CD14-positive monocyte (primary cell): ENCODE data around the gene LCP1. TPM values are rescaled to one million over a fixed set of nuclear protein-coding genes. Genes with fewer than 3 reads are reported as not detected.

Experiments
- DNase-seq, 3 donors: peaks; one replicate each; pipeline ENCODE4 v3.0.0-alpha.2; 2011 to 2022
- H2AFZ ChIP-seq: 2 replicates; pipeline ENCODE4 v1.6.0; 2012; ENCODE audit warnings: mild to moderate bottlenecking, low read depth, low read length, inconsistent platforms; ENCODE audit not compliant: insufficient read depth, poor library complexity, severe bottlenecking
- H3K27ac ChIP-seq, 2 donors: 1 replicate in 1 of 2; 2 replicates in 1 of 2; pipeline ENCODE4 v1.5.1; 2012 to 2013; ENCODE audit warnings: low read length in 2 of 2, control low read depth in 1 of 2, inconsistent platforms in 1 of 2, low read depth in 1 of 2, mild to moderate bottlenecking in 1 of 2
- H3K27me3 ChIP-seq, 2 donors: one replicate each; pipeline versions ENCODE4 v1.6.0 to v1.6.1; 2011 to 2013; ENCODE audit warnings: low read length in 2 of 2; ENCODE audit not compliant: control insufficient read depth in 2 of 2, insufficient read depth in 2 of 2
- H3K36me3 ChIP-seq, 2 donors: replicated peaks in 1 of 2; 1 replicate in 1 of 2; 2 replicates in 1 of 2; pipeline versions ENCODE4 v1.5.1 to v1.6.1; 2012 to 2013; ENCODE audit warnings: low read length in 2 of 2, control low read depth in 1 of 2, inconsistent platforms in 1 of 2, mild to moderate bottlenecking in 1 of 2; ENCODE audit not compliant: insufficient read depth in 2 of 2, control insufficient read depth in 1 of 2
- H3K4me1 ChIP-seq, 2 donors: 1 replicate in 1 of 2; 2 replicates in 1 of 2; pipeline versions ENCODE4 v1.5.1 to v1.6.1; 2012 to 2013; ENCODE audit warnings: low read length in 2 of 2, control low read depth in 1 of 2, inconsistent platforms in 1 of 2, mild to moderate bottlenecking in 1 of 2, moderate library complexity in 1 of 2; ENCODE audit not compliant: insufficient read depth in 2 of 2, control insufficient read depth in 1 of 2
- H3K4me2 ChIP-seq: replicated peaks from 2 replicates; pipeline ENCODE3; 2012; ENCODE audit warnings: low read length, moderate library complexity, mild to moderate bottlenecking; ENCODE audit not compliant: poor library complexity, severe bottlenecking; ENCODE audit errors: extremely low read depth
- H3K4me3 ChIP-seq, 3 experiments: fragments of 200-600 bp in 1 of 3; sonication (generic) in 1 of 3; replicated peaks in 1 of 3; 1 replicate in 2 of 3; 2 replicates in 1 of 3; pipeline ENCODE4 v1.5.1; 2011 to 2013; ENCODE audit warnings: low read length in 3 of 3, mild to moderate bottlenecking in 3 of 3, control low read depth in 2 of 3, low read depth in 2 of 3, inconsistent platforms in 1 of 3, moderate library complexity in 1 of 3
- H3K79me2 ChIP-seq: 2 replicates; pipeline ENCODE4 v1.6.0; 2012; ENCODE audit warnings: mild to moderate bottlenecking, control low read depth, inconsistent platforms, low read length, moderate library complexity; ENCODE audit not compliant: insufficient read depth
- H3K9ac ChIP-seq: 2 replicates; pipeline ENCODE4 v1.6.0; 2017; ENCODE audit warnings: low read length, mild to moderate bottlenecking; ENCODE audit not compliant: insufficient read depth, poor library complexity, severe bottlenecking
- H3K9me3 ChIP-seq, 2 donors: replicated peaks in 1 of 2; 1 replicate in 1 of 2; 2 replicates in 1 of 2; pipeline versions ENCODE4 v1.5.1 to v1.6.1; 2012 to 2013; ENCODE audit warnings: low read length in 2 of 2, control low read depth in 1 of 2; ENCODE audit not compliant: control insufficient read depth in 1 of 2, insufficient read depth in 1 of 2
- H4K20me1 ChIP-seq: 2 replicates; pipeline ENCODE4 v1.6.0; 2012; ENCODE audit warnings: mild to moderate bottlenecking, low read length, control low read depth, moderate library complexity; ENCODE audit not compliant: insufficient read depth
- H3K27ac Mint-ChIP-seq, 7 donors: one replicate each; pipeline ENCODE4 v1.8.0; 2020; ENCODE audit warnings: mild to moderate bottlenecking in 7 of 7, mixed read lengths in 7 of 7, moderate library complexity in 6 of 7, inconsistent platforms in 2 of 7
- H3K27me3 Mint-ChIP-seq, 3 donors: one replicate each; pipeline ENCODE4 v1.8.0; 2021 to 2022; ENCODE audit warnings: low read depth in 3 of 3, mild to moderate bottlenecking in 3 of 3, mixed read lengths in 3 of 3, moderate library complexity in 3 of 3, inconsistent platforms in 1 of 3
- H3K36me3 Mint-ChIP-seq, 2 donors: one replicate each; pipeline ENCODE4 v1.8.0; 2020; ENCODE audit warnings: mixed read lengths in 2 of 2, inconsistent platforms in 1 of 2, mild to moderate bottlenecking in 1 of 2
- H3K4me1 Mint-ChIP-seq: one replicate; pipeline ENCODE4 v1.8.0; 2020; ENCODE audit warnings: mild to moderate bottlenecking, mixed read lengths
- H3K4me3 Mint-ChIP-seq, 2 donors: one replicate each; pipeline ENCODE4 v1.8.0; 2020; ENCODE audit warnings: mild to moderate bottlenecking in 2 of 2, mixed read lengths in 2 of 2, moderate library complexity in 1 of 2
- H3K9me3 Mint-ChIP-seq, 7 donors: one replicate each; pipeline ENCODE4 v1.8.0; 2020 to 2022; ENCODE audit warnings: mixed read lengths in 7 of 7, mild to moderate bottlenecking in 6 of 7, moderate library complexity in 6 of 7, inconsistent platforms in 2 of 7
- CTCF ChIP-seq: fragments of 200-600 bp; IDR thresholded peaks from one replicate; pipeline ENCODE4 v1.8.0; 2022; ENCODE audit warnings: antibody characterized with exemption, mild to moderate bottlenecking
- WGBS: methylation state at CpG from one replicate; pipeline ENCODE4 v1.1.5; 2013; ENCODE audit warnings: missing lambda C conversion rate; ENCODE audit not compliant: insufficient coverage; 5-methylcytosine and 5-hydroxymethylcytosine counted together
- intact Hi-C, 2 donors: fragments of 100-400 bp; cut with micrococcal nuclease; formaldehyde crosslinking; loops; one replicate each; pipeline versions ENCODE4 v1.15.0 to v1.15.1; 2023
- polyA plus RNA-seq, 3 donors: library from polyadenylated mRNA; depleted of rRNA in 1 of 3; unstranded in 2 of 3; stranded (reverse) in 1 of 3; fragments of 300-500 nt in 2 of 3; fragments of >200 nt in 1 of 3; fragmentation: Illumina TruSeq in 2 of 3; gene quantifications; 1 replicate in 2 of 3; 2 replicates in 1 of 3; pipeline ENCODE4 v1.2.3, GENCODE V29; 2012 to 2021

LCP1 gene
- polyA plus RNA-seq, 3 donors, result 653 to 2,003 (median 1,636) TPM

- Histone ChIP-seq H3K9ac (no peak overlapping the region), H4K20me1 (no peaks in the 10 kb centered on the region), H3K27ac (peak overlapping the region in 1 of 2 donors; percentile 43), H3K4me1 (peaks cover 54 to 64% of the 10 kb centered on the region in 2 donors), H3K4me2 (no peak overlapping the region), H3K27me3 (no peaks in the 10 kb centered on the region), H3K9me3 (no peaks in the 10 kb centered on the region), H3K79me2 (no peaks in the 10 kb centered on the region), H3K4me3 (no peak overlapping the region), H2AFZ (no peak overlapping the region), H3K36me3 (no peaks in the 10 kb centered on the region)
- peaks cover 39% of the 10 kb centered on the region for H3K4me1 Mint-ChIP-seq
- WGBS, result 47% methylated on average over 3 of the region's 4 CpGs
- H3K27ac Mint-ChIP-seq, result no peak overlapping the region
- peak in 2 of 3 donors; percentile 53 to 59 for DNase-seq
- H3K36me3 Mint-ChIP-seq, result no peaks in the 10 kb centered on the region
- H3K4me3 Mint-ChIP-seq, result no peak overlapping the region
- peaks cover 0 to 3% (median 0%) of the 10 kb centered on the region in 7 donors for H3K9me3 Mint-ChIP-seq
- intact Hi-C loops, result no loop called here
- H3K27me3 Mint-ChIP-seq, result peaks cover 0 to 4% (median 1%) of the 10 kb centered on the region in 3 donors
- no peak for TF ChIP-seq CTCF
These were observed 15.5 kb upstream of the LCP1 start for GRCh38 chr13:46197299-46198048.

GRCh38 chr13:46195016-46195415 lies 13.0 kb upstream of the LCP1 start:
- DNase-seq, result peak in 2 of 3 donors; percentile 72 to 79
- Histone ChIP-seq H3K4me1 (peaks cover 51 to 54% of the 10 kb centered on the region in 2 donors), H3K27me3 (no peaks in the 10 kb centered on the region), H4K20me1 (no peaks in the 10 kb centered on the region), H3K9ac (no peak overlapping the region), H3K27ac (peak overlapping the region; percentile 39 to 61), H3K36me3 (no peaks in the 10 kb centered on the region), H3K9me3 (no peaks in the 10 kb centered on the region), H3K4me2 (peak overlapping the region; percentile 9), H3K79me2 (no peaks in the 10 kb centered on the region), H3K4me3 (no peak overlapping the region), H2AFZ (no peak overlapping the region)
- no peak for TF ChIP-seq CTCF
- peak overlapping the region; percentile 69 to 90 (median 86) for H3K27ac Mint-ChIP-seq
- H3K4me3 Mint-ChIP-seq, result no peak overlapping the region
- H3K9me3 Mint-ChIP-seq, result peaks cover 0 to 3% (median 0%) of the 10 kb centered on the region in 7 donors
- H3K36me3 Mint-ChIP-seq, result no peaks in the 10 kb centered on the region
- no CpG with 5 or more reads among the region's 1 CpG for WGBS
- peaks cover 0 to 4% (median 1%) of the 10 kb centered on the region in 3 donors for H3K27me3 Mint-ChIP-seq
- H3K4me1 Mint-ChIP-seq, result peaks cover 29% of the 10 kb centered on the region
- intact Hi-C loops, result no loop called here
